ENCODE data around the gene ARMC9.
"Not testable (repeated sequence)": the region's sequence is repeated elsewhere in the genome, so short reads cannot be mapped to it uniquely, and the experiment has no call there.

Gene ARMC9, protein sequence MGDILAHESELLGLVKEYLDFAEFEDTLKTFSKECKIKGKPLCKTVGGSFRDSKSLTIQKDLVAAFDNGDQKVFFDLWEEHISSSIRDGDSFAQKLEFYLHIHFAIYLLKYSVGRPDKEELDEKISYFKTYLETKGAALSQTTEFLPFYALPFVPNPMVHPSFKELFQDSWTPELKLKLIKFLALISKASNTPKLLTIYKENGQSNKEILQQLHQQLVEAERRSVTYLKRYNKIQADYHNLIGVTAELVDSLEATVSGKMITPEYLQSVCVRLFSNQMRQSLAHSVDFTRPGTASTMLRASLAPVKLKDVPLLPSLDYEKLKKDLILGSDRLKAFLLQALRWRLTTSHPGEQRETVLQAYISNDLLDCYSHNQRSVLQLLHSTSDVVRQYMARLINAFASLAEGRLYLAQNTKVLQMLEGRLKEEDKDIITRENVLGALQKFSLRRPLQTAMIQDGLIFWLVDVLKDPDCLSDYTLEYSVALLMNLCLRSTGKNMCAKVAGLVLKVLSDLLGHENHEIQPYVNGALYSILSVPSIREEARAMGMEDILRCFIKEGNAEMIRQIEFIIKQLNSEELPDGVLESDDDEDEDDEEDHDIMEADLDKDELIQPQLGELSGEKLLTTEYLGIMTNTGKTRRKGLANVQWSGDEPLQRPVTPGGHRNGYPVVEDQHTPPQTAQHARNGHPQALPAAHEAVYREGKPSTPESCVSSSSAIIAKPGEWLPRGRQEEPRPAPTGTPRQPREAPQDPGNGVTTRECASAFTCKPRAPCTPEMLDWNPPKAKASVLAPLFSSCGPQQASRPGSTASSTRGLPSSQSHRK

GRCh38 chr2:231198291-231199173 is at the start of gene ARMC9:
Gene ARMC9, plus strand, starts transcription at chr2:231198631. Its CDS starts 7,608 bp downstream, at chr2:231206239.
- DNase-seq (ENCODE audit: low spot score): peak; percentile 94

DNA sequence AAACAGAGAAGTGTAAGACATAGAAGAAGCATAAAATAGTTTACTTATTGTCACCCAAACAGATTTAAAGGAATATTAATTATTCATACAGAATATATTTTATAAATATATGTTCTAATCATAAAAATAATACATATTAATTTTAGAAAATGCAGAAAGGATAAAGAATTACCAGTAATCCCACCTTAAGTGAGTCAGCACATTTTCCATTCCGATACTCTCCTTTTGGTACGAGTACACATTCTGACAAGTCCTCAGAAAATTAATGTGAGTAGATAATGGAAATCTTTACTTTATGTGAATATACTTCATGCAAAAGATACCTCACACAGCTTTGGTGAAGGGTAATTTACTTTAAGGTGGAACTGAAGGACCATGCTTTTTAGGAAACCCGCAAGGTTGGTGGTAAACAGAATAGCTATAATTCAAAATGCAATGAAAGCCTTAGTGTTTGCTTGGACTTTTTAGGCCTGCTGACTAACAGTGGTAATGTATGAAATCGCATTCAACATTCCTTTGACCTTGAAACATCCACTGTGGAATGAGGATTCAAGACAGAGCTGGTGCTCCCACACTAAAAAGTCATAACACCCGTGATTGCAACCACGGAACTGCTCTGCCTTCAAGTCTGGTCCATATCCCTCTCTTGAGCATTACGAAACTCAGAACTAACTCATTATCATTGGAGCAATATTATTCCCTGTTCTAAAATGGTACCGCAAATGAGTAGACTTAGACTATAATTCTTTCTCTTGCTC is 45.5 kb upstream of the ARMC9 start:
- DNase-seq (ENCODE audit: low spot score): no peak

- DNase-seq (ENCODE audit: low spot score): no peak
Observed at GRCh38 chr2:231159306-231159705, 39.1 kb upstream of the ARMC9 start.

DNA sequence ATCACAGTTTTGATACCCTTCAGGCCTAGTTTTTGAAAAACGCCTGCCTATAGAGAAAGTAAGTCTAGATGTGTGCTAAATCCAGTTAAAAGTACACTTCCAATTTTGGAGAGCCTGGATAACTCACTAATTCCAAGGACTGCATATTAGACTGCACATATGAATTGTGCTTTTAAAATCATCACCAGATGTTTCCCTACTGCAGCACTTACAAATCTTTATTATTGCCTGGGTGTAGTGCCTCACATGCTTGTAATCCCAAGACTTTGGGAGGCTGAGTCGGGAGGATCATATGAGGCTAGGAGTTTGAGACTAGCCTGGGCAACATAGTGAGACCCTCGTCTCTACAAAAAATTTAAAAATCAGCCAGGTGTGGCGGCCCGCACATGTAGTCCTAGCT is 37.7 kb upstream of the ARMC9 start:
- no peak for DNase-seq (ENCODE audit: low spot score)

DNA sequence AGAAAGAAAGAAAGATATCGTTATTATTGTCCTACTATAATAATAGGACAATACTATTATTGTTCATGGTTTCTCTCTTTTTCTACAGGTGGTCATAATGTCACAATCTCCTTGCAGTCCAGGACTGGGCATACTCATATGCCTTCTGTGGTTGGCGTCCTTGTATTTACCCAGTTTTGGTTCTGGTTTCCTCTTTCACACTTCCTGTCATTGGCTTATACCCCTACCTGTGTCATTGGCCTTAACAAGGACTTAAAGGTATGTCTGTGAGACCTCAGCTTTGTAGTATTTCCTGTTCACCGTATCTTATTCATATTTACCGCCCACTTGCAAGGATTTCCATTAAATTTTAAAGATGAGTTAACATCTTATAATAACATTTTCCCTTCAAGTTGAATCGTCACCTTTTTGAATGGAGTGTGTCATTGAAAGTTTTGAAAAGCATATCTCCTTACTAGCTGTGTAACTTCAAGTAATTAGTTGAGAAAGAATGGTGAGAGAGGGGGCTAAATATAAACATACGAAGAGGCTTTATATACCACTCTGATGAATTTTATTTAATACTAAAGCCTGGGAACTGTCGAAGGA is 37.1 kb upstream of the ARMC9 start:
- no peak for DNase-seq (ENCODE audit: low spot score)

- no peak for DNase-seq (ENCODE audit: low spot score)
Observed at GRCh38 chr2:231161877-231162329, 36.5 kb upstream of the ARMC9 start.

GRCh38 chr2:231163011-231163410 is 35.4 kb upstream of the ARMC9 start:
- DNase-seq (ENCODE audit: low spot score): no peak

- no peak for DNase-seq (ENCODE audit: low spot score)
Observed at GRCh38 chr2:231163414-231164095, 34.9 kb upstream of the ARMC9 start.

- DNase-seq (ENCODE audit: low spot score): no peak
Observed at GRCh38 chr2:231167745-231168459, 30.5 kb upstream of the ARMC9 start.

- DNase-seq (ENCODE audit: low spot score): no peak
Observed at GRCh38 chr2:231168460-231169139, 29.8 kb upstream of the ARMC9 start.

DNA sequence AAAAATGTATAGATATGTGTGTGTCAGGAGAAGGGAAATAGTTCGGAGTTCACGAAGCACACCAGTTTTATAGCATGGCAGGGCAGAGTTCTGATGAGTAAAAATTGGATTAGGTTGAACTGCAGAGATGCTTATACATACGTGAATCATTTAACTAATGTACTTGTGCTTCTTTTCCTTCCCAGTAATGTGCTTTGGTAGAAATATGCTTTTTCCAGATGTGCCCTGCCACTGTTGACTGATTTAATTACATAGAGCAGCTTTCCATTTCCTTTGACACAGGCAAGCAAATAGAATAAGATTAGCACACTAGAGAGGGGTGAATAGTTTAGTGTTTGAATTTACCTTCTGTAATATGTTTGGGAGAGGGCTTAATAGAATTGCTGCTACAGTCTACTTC is 28.9 kb upstream of the ARMC9 start:
- no peak for DNase-seq (ENCODE audit: low spot score)

GRCh38 chr2:231170055-231170454 is 28.4 kb upstream of the ARMC9 start:
- DNase-seq (ENCODE audit: low spot score): no peak

GRCh38 chr2:231172025-231172424 is 26.4 kb upstream of the ARMC9 start:
- no peak for DNase-seq (ENCODE audit: low spot score)

DNA sequence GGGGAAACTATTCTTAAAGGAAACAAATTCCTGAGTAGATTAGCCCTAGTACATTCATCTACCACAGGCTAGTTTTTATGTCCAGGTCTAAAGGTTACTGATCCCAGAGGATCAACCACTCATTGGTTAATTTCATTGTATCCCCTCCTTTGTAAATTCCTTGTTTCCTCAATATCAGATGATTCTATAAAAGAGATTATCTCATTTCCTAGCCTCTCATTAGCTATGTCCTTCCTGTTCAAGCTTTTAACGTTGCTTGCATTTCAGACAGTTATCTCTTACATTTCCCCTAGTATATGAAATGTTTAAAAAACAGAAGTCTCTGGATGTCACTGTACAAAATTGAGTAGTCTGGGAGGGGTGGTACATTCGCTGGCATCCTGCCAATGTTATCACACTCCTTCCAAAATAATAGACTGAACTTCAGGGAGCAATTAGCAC is 24.2 kb upstream of the ARMC9 start:
- no peak for DNase-seq (ENCODE audit: low spot score)

- DNase-seq (ENCODE audit: low spot score): no peak
Observed at GRCh38 chr2:231176066-231176465, 22.4 kb upstream of the ARMC9 start.

DNA sequence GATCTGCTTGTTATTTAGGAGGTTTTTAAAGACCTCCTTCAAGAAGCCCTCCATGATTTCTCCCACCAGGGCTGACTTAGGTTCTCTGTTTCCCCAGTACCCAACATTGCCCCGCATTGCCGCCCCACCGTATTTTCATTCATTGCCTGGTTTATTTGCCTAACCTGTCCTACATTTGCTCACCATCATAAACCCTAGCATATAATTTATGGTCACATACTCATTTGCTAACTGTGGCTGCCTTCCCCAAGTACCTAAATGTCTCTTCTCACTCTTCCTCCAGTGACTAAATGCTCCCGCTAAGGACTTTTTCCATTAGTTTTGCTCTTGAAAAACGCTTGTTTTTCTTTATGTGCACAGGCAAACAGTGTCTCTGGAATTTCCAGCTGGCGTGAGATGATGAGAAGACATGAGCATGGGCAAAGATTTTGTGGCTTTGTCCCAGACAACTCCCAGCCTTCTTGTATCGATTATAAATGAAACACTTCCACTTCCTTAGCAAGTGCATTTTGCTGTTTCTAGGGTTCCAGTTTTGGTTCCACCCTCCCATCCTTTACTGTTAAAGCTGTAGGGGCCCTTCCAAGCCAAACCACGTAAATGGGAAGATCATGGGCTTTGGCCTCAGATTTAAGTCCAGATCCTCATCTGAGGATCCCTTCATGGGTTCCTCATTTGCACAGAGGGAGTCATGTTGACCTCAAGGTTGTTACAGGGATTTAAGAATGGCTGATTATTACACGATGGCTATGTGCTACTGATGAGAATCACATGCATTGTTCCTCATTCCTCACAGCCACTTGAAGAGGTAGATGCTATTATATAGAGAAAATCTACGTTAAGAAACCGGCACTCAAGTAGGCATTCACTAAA is 21.0 kb upstream of the ARMC9 start:
- DNase-seq (ENCODE audit: low spot score): no peak

DNA sequence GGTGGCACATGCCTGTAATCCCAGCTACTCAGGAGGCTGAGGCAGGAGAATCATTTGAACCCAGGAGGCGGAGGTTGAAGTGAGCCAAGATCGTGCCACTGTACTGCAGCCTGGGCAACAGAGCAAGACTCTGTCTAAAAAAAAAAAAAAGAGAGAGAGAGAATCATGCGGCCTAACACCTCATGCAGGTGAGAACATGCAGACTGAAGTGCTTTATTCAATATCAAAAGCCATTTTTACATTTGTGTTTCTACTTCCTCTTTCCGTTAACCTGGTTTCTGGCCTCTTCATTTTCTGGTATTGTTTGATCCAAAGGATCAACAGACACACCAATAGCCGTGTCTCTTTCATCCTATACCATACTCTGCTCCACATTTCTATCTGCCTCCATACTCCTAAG is 19.6 kb upstream of the ARMC9 start:
- not testable (repeated sequence) for DNase-seq (ENCODE audit: low spot score)

Data from germinal center (tissue), 1 donor.